Stimulated activated CD8-positive, alpha-beta memory T cell treated with anti-CD3 and anti-CD28 coated beads, Interleukin-4, amount 100 ng/mL, for 24 hours (primary cell): ENCODE data around the gene KYNU.
"Not testable (repeated sequence)": the region's sequence is repeated elsewhere in the genome, so short reads cannot be mapped to it uniquely, and the experiment has no call there.

Experiments used
- DNase-seq: peaks from one replicate; pipeline ENCODE4 v3.0.0-alpha.2; 2020; ENCODE audit warnings: low read depth

The KYNU gene

GRCh38 chr2:142918624-142919023 lies 41.2 kb downstream of the KYNU start:
- DNase-seq = no peak

GRCh38 chr2:142920571-142920970 lies 43.1 kb downstream of the KYNU start:
- no peak for DNase-seq

- no peak for DNase-seq
Measured at GRCh38 chr2:142926445-142926844, 49.0 kb downstream of the KYNU start.

GRCh38 chr2:142930835-142931398 lies 53.5 kb downstream of the KYNU start:
- DNase-seq = no peak

DNA sequence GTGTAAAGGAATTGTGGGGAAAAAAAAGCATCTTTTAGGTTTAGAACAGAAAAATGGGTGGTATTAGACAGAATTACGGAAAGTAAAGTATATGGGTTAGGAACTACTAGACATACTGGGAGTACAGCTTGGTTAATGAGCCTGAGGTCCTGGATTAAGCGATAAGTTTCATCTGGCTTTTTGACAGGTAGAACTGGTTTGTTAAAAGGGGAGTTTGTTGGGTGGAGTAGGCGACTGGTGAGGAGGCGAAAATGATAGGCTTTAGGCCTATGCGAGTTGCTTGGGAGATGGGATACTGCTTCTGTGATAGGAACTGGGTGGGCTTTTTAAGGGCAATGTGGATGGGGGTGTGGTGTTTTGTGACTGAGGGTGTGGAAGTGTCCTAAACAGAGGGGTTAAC lies 56.5 kb downstream of the KYNU start:
- DNase-seq = no peak

GRCh38 chr2:142935563-142936089 lies 58.2 kb downstream of the KYNU start:
- no peak for DNase-seq

- DNase-seq = no peak
Measured at GRCh38 chr2:142936629-142937028, 59.2 kb downstream of the KYNU start.

DNA sequence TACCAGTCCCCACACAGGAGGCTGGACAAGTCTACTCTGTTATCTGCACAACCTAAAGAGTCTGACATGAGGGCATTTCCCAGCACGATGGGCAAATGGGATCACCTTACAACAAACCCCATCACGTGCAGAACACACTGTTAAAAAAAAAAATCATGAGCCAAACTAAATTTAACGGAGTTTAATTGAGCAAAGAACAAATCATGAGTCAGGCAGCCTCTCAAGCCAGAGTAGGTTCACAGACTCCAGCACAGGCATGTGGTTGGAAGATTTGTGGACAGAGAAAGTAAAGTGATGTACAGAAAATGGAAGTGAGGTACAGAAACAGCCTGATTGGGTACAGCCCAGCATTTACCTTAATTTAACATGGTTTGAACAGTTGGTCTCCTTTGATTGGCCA lies 59.9 kb downstream of the KYNU start:
- no peak for DNase-seq

- no peak for DNase-seq
Measured at GRCh38 chr2:142938240-142938639, 60.8 kb downstream of the KYNU start.

DNA sequence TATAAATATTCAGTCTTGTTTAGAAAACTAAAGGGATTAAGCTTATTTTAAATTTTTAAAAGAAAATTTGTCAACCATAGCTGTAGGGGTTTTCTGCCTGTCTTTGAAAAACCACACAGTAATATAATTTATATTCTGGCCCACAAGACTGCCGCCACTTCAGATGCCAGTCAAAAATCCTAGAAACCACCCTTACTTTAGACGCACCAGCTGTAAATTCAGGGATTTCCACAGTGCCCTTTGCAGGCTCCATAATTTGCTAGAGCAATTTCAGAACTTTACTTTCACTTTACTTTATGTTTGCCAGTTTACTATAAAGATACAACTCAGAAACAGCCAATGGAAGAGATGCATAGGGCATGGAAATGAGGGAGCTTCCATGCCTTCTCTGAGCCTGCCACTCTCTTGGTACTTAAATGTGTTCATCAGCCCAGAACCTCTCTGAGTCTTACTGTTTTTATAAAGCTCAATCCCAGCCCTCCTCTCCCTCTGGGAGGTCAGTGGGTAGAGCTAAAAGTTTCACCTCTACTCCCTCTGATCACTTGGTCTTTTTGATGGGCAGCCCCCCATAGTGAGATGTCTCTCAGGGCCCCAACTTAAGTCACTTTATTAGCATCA lies 63.3 kb downstream of the KYNU start:
- no peak for DNase-seq

DNA sequence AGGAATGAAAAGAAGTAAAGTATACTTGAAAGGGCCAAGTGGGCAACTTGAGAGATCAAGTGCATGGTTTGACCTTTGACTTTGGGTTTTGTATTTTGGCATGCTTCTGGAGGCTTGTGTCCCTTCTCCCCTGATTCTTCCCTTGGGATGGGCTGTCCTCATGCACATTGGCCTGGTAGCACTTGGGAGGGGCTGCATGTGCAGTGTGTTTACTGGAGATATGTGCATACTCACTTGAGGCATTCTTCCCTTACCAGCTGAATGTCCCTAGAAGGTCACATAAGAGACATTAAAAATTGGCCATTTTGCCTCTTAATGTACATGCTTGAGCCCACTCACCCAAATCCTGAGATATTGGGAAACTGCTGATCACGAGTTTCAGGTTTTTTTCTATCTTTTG lies 65.2 kb downstream of the KYNU start:
- no peak for DNase-seq

DNA sequence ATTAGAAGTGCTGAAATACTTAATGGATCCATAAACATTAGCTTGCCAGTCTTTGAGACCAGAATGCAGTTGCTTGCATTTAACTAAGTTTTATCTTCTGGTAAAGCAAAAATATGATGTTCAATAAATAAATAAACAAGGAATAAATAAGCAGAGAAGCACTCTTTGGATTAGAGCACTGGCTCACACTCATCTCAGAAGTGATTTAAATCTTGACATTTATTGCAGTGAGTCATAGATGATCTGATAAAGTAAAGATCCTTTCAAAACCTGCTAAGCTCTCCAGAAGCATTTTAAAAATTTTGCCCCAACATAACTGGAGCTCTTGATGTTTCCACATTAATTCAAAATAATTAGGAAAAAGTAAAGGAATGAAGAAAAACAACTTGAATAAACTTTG lies 66.8 kb downstream of the KYNU start:
- DNase-seq = no peak

GRCh38 chr2:142944721-142945120 lies 67.3 kb downstream of the KYNU start:
- DNase-seq = no peak

DNA sequence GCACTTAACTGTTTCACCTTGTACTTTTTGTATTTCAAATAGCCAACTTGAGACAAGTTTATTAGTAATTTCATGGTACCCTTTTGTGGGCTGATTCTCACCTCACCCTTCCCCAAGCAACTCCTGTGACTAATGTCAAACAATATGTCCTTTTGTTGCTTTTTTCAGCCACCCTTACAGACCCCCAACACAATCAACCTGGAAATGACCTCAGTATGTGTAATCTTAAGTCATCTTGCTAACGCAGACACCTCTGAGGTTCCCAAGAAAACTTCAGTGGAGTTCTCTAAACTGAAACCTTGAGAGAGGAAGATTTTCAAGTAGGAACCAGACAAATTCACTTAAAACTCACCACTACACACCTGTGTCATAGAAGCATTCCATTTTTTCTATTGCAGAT lies 69.5 kb downstream of the KYNU start:
- DNase-seq = no peak

DNA sequence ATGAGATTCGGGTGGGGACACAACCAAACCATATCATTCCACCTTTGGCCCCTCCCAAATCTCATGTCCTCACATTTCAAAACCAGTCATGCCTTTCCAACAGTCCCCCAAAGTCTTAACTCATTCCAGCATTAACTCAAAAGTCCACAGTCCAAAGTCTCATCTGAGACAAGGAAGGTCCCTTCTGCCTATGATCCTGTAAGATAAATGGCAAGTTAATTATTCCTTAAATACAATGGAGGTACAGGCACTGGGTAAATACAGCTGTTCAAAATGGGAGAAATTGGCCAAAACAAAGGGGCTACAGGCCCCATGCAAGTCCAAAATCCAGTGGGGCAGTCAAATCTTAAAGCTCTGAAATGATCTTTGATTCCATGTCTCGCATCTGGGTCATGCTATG lies 71.3 kb downstream of the KYNU start:
- DNase-seq = not testable (repeated sequence)

DNA sequence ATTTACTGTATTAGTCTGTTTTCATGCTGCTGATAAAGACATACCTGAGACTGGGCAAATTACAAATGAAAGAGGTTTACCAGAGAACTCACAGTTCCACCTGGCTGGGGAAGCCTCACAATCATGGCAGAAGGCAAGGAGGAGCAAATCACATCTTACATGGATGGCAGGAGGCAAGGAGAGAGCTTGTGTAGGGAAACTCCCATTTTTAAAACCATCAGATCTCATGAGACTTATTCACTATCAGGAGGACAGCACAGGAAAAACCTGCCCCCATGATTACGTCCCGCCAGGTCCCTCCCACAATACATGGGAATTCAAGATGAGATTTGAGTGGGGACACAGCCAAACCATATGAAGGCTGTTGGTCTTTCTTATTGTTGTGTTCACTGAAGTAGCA lies 72.9 kb downstream of the KYNU start:
- DNase-seq = not testable (repeated sequence)

GRCh38 chr2:142951190-142952007 lies 73.9 kb downstream of the KYNU start:
- DNase-seq = no peak

- DNase-seq = no peak
Measured at GRCh38 chr2:142952018-142952417, 74.6 kb downstream of the KYNU start.

DNA sequence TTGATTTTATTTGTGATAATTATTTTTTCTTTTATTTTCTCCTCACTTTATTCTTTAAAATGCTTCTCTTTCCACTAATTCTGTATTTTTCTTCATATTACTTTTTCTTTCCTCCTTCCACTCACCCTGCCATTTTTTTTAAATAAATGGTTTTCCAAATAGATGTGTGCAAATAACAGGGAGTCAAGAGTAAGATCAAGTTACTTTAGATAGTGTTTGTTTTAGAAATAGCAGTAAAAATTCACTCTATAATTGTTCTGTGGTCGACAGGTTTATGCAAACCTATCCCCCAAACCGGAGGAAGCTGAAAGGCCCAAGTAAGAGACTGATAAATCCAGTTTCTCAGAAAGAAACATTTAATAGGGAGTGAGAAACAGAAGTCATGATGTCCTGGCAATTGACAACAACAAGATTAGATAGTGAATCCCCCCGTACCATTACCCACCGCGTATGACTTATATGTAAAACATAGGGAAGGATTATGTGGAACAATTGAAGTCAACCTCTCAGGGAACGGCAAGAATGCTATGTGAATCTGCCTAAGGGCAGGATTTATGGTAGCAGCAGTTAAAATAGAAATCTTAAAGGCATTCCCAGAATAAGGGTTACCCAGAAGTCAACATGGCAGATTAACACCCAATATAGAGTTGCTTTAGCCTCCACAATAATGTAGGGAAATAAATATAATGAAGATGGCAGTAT lies 75.5 kb downstream of the KYNU start:
- DNase-seq = no peak

- no peak for DNase-seq
Measured at GRCh38 chr2:142954493-142954892, 77.0 kb downstream of the KYNU start.

DNA sequence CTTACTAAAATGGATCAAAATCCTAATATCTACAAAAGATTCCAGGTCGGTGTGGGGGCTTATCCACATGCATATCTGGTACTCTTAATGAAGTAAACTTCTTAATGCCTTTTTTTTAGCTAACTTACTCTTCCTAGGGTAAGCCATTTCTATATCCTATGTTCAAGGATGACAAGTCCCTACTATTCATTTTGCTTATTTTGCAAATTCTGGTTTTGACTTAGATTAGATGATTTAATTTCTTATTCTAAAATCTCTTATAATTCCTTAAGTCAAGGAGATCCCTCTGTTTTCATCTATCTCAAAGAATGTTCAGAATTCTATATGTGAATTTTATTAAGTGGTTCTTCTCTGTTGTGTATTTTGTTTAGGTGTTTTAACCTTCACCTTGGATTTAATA lies 79.7 kb downstream of the KYNU start:
- DNase-seq = no peak

DNA sequence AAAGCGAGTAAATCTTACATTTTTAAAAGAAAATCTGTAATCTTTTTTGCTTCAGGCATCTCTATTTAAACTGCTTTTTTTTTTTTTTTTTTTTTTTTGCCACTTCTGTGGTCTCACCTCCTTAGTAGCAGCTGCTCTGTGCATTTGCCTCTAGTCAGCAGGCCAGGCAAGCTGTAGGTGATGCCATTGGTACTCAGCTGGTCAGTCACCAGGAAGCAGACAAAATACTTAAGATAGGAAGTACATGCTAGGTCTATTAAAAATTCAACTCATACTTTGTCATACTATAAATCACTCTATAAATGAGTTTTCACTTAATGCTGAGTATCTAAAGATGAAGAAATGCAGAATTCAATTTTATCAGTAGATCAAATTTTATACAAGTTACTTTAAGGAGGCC lies 83.7 kb downstream of the KYNU start:
- no peak for DNase-seq

DNA sequence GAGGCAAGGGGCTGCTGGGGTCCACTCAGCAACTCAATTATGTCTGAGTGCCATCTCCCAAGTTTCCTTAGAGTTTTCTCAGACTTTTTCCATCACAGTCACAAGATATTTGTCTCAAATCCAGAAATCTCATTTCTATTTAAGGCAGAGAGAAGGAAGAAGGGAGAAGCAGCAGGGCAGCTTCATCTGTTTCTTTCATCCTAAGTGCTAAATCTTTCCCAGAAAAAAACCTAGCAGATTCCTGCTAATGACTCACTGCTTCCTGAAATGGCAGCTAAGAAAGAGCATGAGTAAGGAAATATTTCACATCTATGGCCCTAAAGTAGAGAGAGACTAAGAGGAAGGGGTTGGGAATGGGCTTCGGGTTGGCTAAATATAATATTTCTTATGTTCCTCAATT lies 88.0 kb downstream of the KYNU start:
- DNase-seq = no peak
